B cell (primary cell): ENCODE results near the gene DNAH6.
A peak's percentile ranks its signal among the peaks of the same experiment; 100 is the strongest.

Source experiments
- CTCF ChIP-seq: fragments of 200-600 bp; IDR thresholded peaks from one replicate; pipeline ENCODE4 v1.8.0; 2022; ENCODE audit warnings: antibody characterized with exemption, mild to moderate bottlenecking
- EZH2 ChIP-seq: IDR thresholded peaks from 2 replicates; pipeline ENCODE4 v1.6.1; 2012; ENCODE audit warnings: borderline replicate concordance, low read depth, mild to moderate bottlenecking, moderate library complexity, low read length; ENCODE audit not compliant: insufficient read depth, poor library complexity, severe bottlenecking

- TF ChIP-seq CTCF (peak; percentile 66), EZH2 (no peak)
Observed at GRCh38 chr2:84865181-84865783, 349.0 kb downstream of the DNAH6 start.
